ENCODE measurements around the gene LRRC10.

The LRRC10 gene

GRCh38 chr12:69563166-69563762 lies 47.4 kb downstream of the LRRC10 start:
- DNase-seq, result no peak
